Heart right ventricle (tissue), 16 donors: ENCODE measurements around the gene SSTR3. TPM values are rescaled to one million over a fixed set of nuclear protein-coding genes. Genes with fewer than 3 reads are reported as not detected.

Experiments
- ATAC-seq, 8 donors: fragments of 200-7000 bp; cut with Tn5 transposase; one replicate each; pipeline ENCODE4 v1.9.1; 2020; ENCODE audit warnings: mild to moderate bottlenecking in 8 of 8, moderate library complexity in 8 of 8, moderate number of reproducible peaks in 1 of 8
- DNase-seq, 2 donors: peaks; one replicate each; pipeline ENCODE4 v3.0.0-alpha.2; 2020
- H3K27ac ChIP-seq, 10 donors: fragments of 200-600 bp; sonication (generic) in 2 of 10; one replicate each; pipeline versions ENCODE4 v1.5.0 to v1.8.0; 2020 to 2022; ENCODE audit warnings: mild to moderate bottlenecking in 3 of 10
- H3K27me3 ChIP-seq, 7 donors: fragments of 200-600 bp; one replicate each; pipeline ENCODE4 v1.8.0; 2021 to 2022; ENCODE audit warnings: mild to moderate bottlenecking in 2 of 7
- H3K36me3 ChIP-seq, 9 donors: fragments of 200-600 bp; sonication (generic) in 1 of 9; one replicate each; pipeline versions ENCODE4 v1.5.0 to v1.8.0; 2020 to 2022; ENCODE audit warnings: mild to moderate bottlenecking in 2 of 9
- H3K4me1 ChIP-seq, 9 donors: fragments of 200-600 bp; sonication (generic) in 1 of 9; one replicate each; pipeline versions ENCODE4 v1.5.0 to v1.8.0; 2020 to 2022; ENCODE audit warnings: mild to moderate bottlenecking in 4 of 9
- H3K4me3 ChIP-seq, 10 donors: fragments of 200-600 bp; sonication (generic) in 2 of 10; one replicate each; pipeline versions ENCODE4 v1.5.0 to v1.8.0; 2020 to 2022; ENCODE audit warnings: mild to moderate bottlenecking in 7 of 10, moderate library complexity in 2 of 10
- H3K9me3 ChIP-seq, 11 donors: fragments of 200-600 bp in 10 of 11; sonication (generic) in 2 of 11; one replicate each; pipeline versions ENCODE4 v1.5.0 to v1.8.0; 2013 to 2022; ENCODE audit warnings: mild to moderate bottlenecking in 2 of 11, control low read depth in 1 of 11, moderate library complexity in 1 of 11
- WGBS, 2 donors: extraction: QIAGEN DNeasy Blood & Tissue Kit; methylation state at CpG; one replicate each; pipeline ENCODE4 v1.1.7; 2013; ENCODE audit warnings: inconsistent platforms in 1 of 2; 5-methylcytosine and 5-hydroxymethylcytosine counted together
- intact Hi-C, 10 donors: fragments of 100-400 bp; cut with DNase I; formaldehyde crosslinking; loops; one replicate each; pipeline versions ENCODE4 v1.11.1 to v1.14.2; 2022
- polyA plus RNA-seq, 2 donors: library from polyadenylated mRNA; stranded (reverse); fragments of 200-250 nt; gene quantifications; one replicate each; pipeline ENCODE4 v1.2.3, GENCODE V29; 2013
- total RNA-seq, 10 donors: library from RNA; stranded (reverse); fragmentation: NEBNext Ultra II Directional in 3 of 10; extraction: Animal tissue kit (Norgen Biotek cat#: 25700) in 3 of 10; gene quantifications; one replicate each; pipeline versions ENCODE4 v1.2.1 to v1.2.4, GENCODE V29; 2021 to 2023
- TF ChIP-seq, protein P1 (sequence below), 9 donors: fragments of 200-600 bp; sonication (generic) in 2 of 9; IDR thresholded peaks; one replicate each; pipeline versions ENCODE4 v1.5.0 to v1.8.0; 2021 to 2022; ENCODE audit warnings: antibody characterized with exemption in 9 of 9, mild to moderate bottlenecking in 5 of 9, moderate library complexity in 1 of 9
- donor health status: Arrhythmogenic right ventricular cardiomyopathy.
- donor health status: ischemic (EF 13 %, LVEDD 7.1; RV severe dilation, severe dysfunction).
- donor health status: healthy with polysubstance abuse.
- donor health status: DM: no; HTN: yes; CAD: no.
- donor health status: DM: no; HTN: no; CAD: no.
- donor health status: ischemic (EF 25% LVEDD 6.9; RV normal size, moderate dysfunction).
- donor health status: ischemic (EF 25% LVEDD 5.7; RV mildly dilated, moderate dysfunction).
- donor health status: healthy.
- donor health status: DM: yes; HTN: yes; CAD: no.
- donor health status: Ischemic cardiomyopathy.
- donor health status: ischemic (EF 35%, LVEDD 5.7; RV mildly dilated, moderate dysfunction).
- donor health status: nonischemic (EF 11% LVEDD 7.7; RV severe dilation, severe dysfunction).
- donor health status: DM: yes; HTN: yes; CAD: no.
- donor health status: PGD.
- donor health status: ischemic (EF 29% LVEDD 5.4; RV normal size, mild dysfunction).
- donor health status: nonischemic (EF 23%, LVEDD 6.1; RV moderate dilation, normal function).

The SSTR3 gene
- total and polyA plus RNA-seq, 12 donors, result not detected

DNA sequence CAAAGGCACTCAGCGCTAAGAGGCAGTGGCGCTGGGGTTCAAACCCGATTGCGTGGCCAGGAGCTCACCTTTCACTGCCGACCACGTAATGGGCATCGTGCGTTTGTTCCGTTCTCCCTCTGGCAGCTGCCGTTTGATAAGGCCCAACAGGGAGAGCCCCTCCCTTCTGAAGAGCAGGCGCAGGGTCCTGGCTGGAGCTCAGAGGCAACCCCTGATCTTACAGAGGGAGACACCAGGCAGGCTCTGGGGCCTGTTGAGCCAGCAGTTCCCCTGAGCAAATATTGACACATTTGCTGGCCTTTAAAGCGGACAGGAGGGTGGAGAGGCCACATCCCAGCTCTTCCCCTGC, 12.5 kb downstream of the SSTR3 start:
- H3K27me3 ChIP-seq, result no peaks in the 10 kb centered on the region
- no peak for DNase-seq
- no peak for ATAC-seq
- peaks cover 24 to 42% (median 36%) of the 10 kb centered on the region in 9 donors for H3K4me1 ChIP-seq
- 14 to 17% methylated on average over 12 of the region's 12 CpGs for WGBS, 2 donors
- no peaks in the 10 kb centered on the region for H3K9me3 ChIP-seq
- H3K36me3 ChIP-seq, result no peaks in the 10 kb centered on the region
- peak overlapping the region in 6 of 10 donors; percentile 95 to 97 (median 97) for H3K27ac ChIP-seq
- intact Hi-C loops, result loop anchor here (1.0 to 5.0 kb wide), 8 partner anchors 33 to 423 kb away; partner anchors contain the start of gene IFT27 (in 1 of the 10)
- peak overlapping the region in 7 of 10 donors; percentile 22 to 69 (median 63) for H3K4me3 ChIP-seq
- TF ChIP-seq, protein P1, sequence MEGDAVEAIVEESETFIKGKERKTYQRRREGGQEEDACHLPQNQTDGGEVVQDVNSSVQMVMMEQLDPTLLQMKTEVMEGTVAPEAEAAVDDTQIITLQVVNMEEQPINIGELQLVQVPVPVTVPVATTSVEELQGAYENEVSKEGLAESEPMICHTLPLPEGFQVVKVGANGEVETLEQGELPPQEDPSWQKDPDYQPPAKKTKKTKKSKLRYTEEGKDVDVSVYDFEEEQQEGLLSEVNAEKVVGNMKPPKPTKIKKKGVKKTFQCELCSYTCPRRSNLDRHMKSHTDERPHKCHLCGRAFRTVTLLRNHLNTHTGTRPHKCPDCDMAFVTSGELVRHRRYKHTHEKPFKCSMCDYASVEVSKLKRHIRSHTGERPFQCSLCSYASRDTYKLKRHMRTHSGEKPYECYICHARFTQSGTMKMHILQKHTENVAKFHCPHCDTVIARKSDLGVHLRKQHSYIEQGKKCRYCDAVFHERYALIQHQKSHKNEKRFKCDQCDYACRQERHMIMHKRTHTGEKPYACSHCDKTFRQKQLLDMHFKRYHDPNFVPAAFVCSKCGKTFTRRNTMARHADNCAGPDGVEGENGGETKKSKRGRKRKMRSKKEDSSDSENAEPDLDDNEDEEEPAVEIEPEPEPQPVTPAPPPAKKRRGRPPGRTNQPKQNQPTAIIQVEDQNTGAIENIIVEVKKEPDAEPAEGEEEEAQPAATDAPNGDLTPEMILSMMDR (IDR thresholded peaks at IDR 0.05), result peak in 6 of 9 donors; percentile 0 to 38 (median 20)

DNA sequence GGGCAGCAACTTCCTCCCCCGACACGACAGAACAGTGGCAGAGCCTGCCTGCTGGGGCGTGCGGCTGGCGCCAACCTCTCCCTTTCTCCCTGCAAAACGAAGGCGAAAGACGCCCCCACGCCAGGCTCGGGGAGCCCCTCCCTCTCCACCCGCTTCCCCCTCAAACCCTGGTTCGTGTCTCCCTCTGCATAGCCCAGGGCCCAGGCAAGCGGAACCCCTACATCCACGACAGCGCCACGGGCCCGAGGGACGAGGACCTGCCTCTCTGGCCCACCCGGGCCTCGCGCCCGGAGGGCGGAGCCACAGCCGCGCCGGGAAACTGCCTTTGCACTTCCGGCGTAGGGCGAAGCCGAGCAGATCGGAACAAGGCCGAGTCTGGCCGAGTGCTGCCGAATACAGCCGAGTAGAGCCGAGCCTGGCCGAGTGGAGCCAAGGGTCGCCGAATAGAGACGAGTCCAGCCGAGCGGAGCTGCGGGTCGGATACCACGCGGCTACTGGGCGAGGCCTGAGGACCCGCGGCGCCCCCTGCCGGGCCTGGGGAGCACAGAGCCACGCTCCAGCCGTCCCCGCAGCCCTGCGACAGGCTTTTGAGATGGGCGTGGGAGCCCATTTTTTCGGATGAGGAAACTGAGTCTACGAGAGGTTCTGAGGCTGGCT, 13.0 kb downstream of the SSTR3 start:
- TF ChIP-seq, protein P1 (IDR thresholded peaks at IDR 0.05), result peak; percentile 85 to 99 (median 97)
- WGBS, 2 donors, result 0 to 1% methylated on average over 56 to 58 of the region's 58 CpGs
- DNase-seq, result peak; percentile 98 to 100
- intact Hi-C loops, result loop anchor here (1.0 to 5.0 kb wide), 7 partner anchors 32 to 422 kb away; partner anchors contain the start of gene IFT27 (in 1 of the 10)
- Histone ChIP-seq H3K4me3 (peak overlapping the region; percentile 18 to 69 (median 63)), H3K27ac (peak overlapping the region; percentile 90 to 97 (median 96)), H3K27me3 (no peaks in the 10 kb centered on the region), H3K9me3 (no peaks in the 10 kb centered on the region), H3K4me1 (peaks cover 24 to 42% (median 39%) of the 10 kb centered on the region in 9 donors), H3K36me3 (no peaks in the 10 kb centered on the region)
- ATAC-seq, result peak; percentile 92 to 96 (median 94)

DNA sequence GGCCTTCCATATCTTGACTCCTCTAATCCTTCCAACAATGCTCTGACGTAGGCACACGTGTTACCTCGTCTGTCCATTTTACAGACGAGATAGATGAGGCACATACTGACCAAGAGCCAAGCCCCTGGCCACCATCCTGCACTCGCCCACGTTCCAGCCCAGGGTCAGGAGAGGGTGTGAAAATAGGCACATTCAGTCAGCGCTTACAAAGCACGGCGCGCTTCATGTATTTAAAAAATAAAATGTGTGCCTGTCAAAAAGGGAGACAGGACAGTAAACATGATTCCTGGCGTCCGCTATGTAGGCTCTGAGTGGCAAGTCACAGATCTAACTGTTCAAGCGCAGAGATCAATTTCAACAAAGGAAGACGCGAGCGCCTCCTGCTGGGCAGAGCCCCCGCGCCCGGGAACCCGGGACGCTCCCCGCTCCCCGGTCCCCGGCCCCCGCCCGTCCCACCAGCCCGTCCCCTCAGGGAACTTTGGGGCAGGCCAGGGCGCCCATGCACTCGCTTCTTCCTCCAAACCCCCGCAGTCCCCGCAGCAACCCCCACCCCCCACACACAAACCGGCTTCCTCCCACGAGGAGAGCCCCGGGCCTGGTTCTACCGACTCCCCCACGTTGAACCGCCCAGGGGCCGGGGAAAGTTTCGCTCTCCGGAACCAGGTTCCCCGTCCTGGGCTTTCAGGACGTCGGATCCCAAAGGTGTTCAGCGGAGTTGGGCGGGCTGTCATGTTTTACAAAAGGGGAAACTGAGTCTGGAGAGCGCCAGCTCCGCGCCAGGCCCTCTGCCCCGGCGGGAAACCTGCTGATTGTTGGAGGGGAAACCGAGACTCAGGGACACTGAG, 13.8 kb downstream of the SSTR3 start:
- peak overlapping the region; percentile 18 to 69 (median 63) for H3K4me3 ChIP-seq
- H3K4me1 ChIP-seq, result peaks cover 24 to 48% (median 46%) of the 10 kb centered on the region in 9 donors
- H3K9me3 ChIP-seq, result no peaks in the 10 kb centered on the region
- intact Hi-C loops, result loop anchor here (1.0 to 5.0 kb wide), 7 partner anchors 32 to 422 kb away; partner anchors contain the start of gene IFT27 (in 1 of the 10)
- TF ChIP-seq, protein P1 (IDR thresholded peaks at IDR 0.05), result peak; percentile 90 to 99 (median 93)
- peak; percentile 49 to 85 (median 72) for ATAC-seq
- no peaks in the 10 kb centered on the region for H3K27me3 ChIP-seq
- no peaks in the 10 kb centered on the region for H3K36me3 ChIP-seq
- peak overlapping the region; percentile 90 to 97 (median 96) for H3K27ac ChIP-seq
- DNase-seq, result peak; percentile 87 to 92
- 3 to 4% methylated on average over 51 of the region's 51 CpGs for WGBS, 2 donors
